Measurements from ENCODE around the gene ZNF491.

ZNF491 gene

DNA sequence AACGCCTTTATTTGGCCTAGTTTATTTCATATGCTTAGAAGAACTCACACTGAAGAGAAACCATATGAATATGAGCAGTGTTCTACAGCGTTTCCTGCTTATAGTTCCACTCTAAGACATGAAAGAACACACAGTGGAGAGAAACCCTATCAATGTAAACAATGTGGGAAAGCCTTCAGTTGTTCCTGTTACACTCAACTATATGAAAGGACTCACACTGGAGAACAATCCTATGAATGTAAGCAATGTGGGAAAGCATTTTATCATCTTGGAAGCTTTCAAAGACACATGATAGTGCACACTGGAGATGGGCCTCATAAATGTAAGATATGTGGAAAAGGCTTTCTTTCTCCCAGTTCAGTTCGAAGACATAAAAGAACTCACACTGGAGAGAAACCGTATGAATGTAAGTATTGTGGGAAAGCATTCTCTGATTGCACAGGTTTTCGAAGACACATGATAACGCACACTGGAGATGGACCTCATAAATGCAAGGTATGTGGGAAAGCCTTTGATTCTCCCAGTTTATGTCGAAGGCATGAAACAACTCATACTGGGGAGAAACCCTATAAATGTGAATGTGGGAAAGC lies 17.8 kb upstream of the ZNF491 start:
- DNase-seq (ENCODE audit: low spot score): no peak
- Mint-ChIP-seq H3K4me1 (ENCODE audit: low read depth) (no peaks in the 10 kb centered on the region), H3K27me3 (ENCODE audit: low read depth) (no peaks in the 10 kb centered on the region), H3K27ac (no peak overlapping the region), H3K36me3 (ENCODE audit: low read depth) (peaks cover 67% of the 10 kb centered on the region), H3K4me3 (no peak overlapping the region), H3K9me3 (peaks cover 75% of the 10 kb centered on the region)

DNA sequence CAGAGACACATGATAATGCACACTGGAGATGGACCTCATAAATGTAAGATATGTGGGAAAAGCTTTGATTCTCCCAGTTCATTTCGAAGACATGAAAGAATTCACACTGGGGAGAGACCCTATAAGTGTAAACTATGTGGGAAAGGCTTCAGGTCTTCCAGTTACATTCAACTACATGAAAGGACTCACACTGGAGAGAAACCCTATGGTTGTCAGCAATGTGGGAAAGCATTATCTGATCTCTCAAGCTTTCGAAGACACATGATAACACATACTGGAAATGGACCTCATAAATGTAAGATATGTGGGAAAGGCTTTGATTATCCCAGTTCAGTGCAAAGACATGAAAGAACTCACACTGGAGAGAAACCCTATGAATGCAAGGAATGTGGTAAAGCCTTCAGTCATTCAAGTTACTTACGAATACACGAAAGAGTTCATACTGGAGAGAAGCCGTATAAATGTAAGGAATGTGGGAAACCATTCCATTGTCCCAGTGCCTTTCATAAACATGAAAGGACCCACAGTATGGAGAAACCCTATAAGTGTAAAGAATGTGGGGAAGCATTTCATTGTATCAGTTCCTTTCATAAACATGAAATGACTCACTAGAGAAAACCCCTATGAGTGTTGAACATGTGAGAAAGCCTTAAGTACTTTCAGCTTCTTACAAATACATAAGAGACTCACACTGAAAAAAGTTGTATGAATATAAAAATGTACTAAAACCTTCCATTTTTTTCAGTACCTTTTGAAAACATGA lies 16.8 kb upstream of the ZNF491 start:
- Mint-ChIP-seq H3K9me3 (peaks cover 68% of the 10 kb centered on the region), H3K4me3 (no peak overlapping the region), H3K27ac (no peak overlapping the region), H3K4me1 (ENCODE audit: low read depth) (no peaks in the 10 kb centered on the region), H3K27me3 (ENCODE audit: low read depth) (no peaks in the 10 kb centered on the region), H3K36me3 (ENCODE audit: low read depth) (peaks cover 60% of the 10 kb centered on the region)
- no peak for DNase-seq (ENCODE audit: low spot score)

- Mint-ChIP-seq H3K4me3 (no peak overlapping the region), H3K36me3 (ENCODE audit: low read depth) (peaks cover 39% of the 10 kb centered on the region), H3K4me1 (ENCODE audit: low read depth) (no peaks in the 10 kb centered on the region), H3K27me3 (ENCODE audit: low read depth) (no peaks in the 10 kb centered on the region), H3K9me3 (peaks cover 75% of the 10 kb centered on the region), H3K27ac (no peak overlapping the region)
- no peak for DNase-seq (ENCODE audit: low spot score)
These were observed 14.6 kb upstream of the ZNF491 start for GRCh38 chr19:11783767-11784166.

DNA sequence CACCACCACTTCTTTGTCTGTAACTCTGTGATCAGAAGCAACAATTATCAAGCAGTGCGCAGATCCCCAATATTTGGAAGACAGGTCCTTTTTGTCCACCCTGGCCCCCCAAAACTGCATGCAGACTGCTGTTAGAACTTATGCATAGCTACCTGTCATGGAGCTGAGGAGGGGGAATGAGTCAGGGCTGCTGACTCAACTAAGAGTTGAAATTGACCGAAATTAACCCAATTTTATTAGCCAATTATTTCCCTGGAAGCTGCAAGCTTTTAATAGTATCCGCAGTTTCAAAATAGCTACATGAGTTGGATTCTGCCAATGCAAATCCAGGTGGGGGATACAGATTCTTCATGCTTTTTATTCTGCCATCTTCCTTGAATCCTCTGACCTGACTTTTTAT lies 14.0 kb upstream of the ZNF491 start:
- H3K4me3 Mint-ChIP-seq: no peak overlapping the region
- H3K27me3 Mint-ChIP-seq (ENCODE audit: low read depth): no peaks in the 10 kb centered on the region
- H3K27ac Mint-ChIP-seq: no peak overlapping the region
- H3K4me1 Mint-ChIP-seq (ENCODE audit: low read depth): no peaks in the 10 kb centered on the region
- peaks cover 77% of the 10 kb centered on the region for H3K9me3 Mint-ChIP-seq
- H3K36me3 Mint-ChIP-seq (ENCODE audit: low read depth): peaks cover 33% of the 10 kb centered on the region
- DNase-seq (ENCODE audit: low spot score): no peak

DNA sequence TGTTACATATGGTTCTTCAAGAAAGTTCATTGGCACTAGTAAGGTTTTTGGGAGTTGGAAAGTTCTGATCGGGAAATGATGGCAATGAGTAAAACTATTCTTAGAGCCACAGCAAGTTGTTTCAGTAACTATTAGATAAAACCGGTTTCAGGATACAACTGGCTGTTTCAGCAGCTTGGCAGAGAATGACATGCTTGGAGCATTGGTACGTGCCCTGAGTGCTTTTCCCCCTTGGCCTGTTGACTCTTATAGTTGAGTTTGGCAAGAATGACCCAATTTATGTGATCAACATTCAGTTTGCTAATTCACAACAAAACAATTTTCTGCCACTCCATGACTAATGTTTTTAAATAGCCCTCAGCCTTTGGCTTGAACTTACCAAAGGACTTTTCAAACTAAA lies 10.8 kb upstream of the ZNF491 start:
- peaks cover 77% of the 10 kb centered on the region for H3K9me3 Mint-ChIP-seq

GRCh38 chr19:11792942-11793341 lies 5.4 kb upstream of the ZNF491 start:
- no peak for DNase-seq (ENCODE audit: low spot score)
- H3K36me3 Mint-ChIP-seq (ENCODE audit: low read depth): no peaks in the 10 kb centered on the region
- H3K27me3 Mint-ChIP-seq (ENCODE audit: low read depth): no peaks in the 10 kb centered on the region
- H3K27ac Mint-ChIP-seq: no peak overlapping the region
- peaks cover 8% of the 10 kb centered on the region for H3K4me1 Mint-ChIP-seq (ENCODE audit: low read depth)
- no peak overlapping the region for H3K4me3 Mint-ChIP-seq
- H3K9me3 Mint-ChIP-seq: peaks cover 40% of the 10 kb centered on the region

More for the DNA sequence above, 10.8 kb upstream of the ZNF491 start:
- Mint-ChIP-seq H3K27ac (no peak overlapping the region), H3K4me3 (no peak overlapping the region), H3K36me3 (ENCODE audit: low read depth) (peaks cover 12% of the 10 kb centered on the region), H3K27me3 (ENCODE audit: low read depth) (no peaks in the 10 kb centered on the region), H3K4me1 (ENCODE audit: low read depth) (no peaks in the 10 kb centered on the region)
- DNase-seq (ENCODE audit: low spot score): no peak

- Mint-ChIP-seq H3K4me1 (ENCODE audit: low read depth) (peaks cover 10% of the 10 kb centered on the region), H3K27ac (no peak overlapping the region), H3K27me3 (ENCODE audit: low read depth) (no peaks in the 10 kb centered on the region), H3K9me3 (peaks cover 19% of the 10 kb centered on the region), H3K36me3 (ENCODE audit: low read depth) (peaks cover 5% of the 10 kb centered on the region), H3K4me3 (peak overlapping the region; percentile 89)
- peak; percentile 72 for DNase-seq (ENCODE audit: low spot score)
These were observed 832 bp upstream of the ZNF491 start for GRCh38 chr19:11797491-11797890.

GRCh38 chr19:11806354-11807098 lies 8.2 kb downstream of the ZNF491 start:
- no peak overlapping the region for H3K27ac Mint-ChIP-seq
- no peaks in the 10 kb centered on the region for H3K4me1 Mint-ChIP-seq (ENCODE audit: low read depth)

GRCh38 chr19:11807099-11807380 lies 8.7 kb downstream of the ZNF491 start:
- peaks cover 64% of the 10 kb centered on the region for H3K9me3 Mint-ChIP-seq
- peaks cover 18% of the 10 kb centered on the region for H3K36me3 Mint-ChIP-seq (ENCODE audit: low read depth)
- H3K27ac Mint-ChIP-seq: no peak overlapping the region

More at GRCh38 chr19:11806354-11807098, 8.2 kb downstream of the ZNF491 start:
- H3K4me3 Mint-ChIP-seq: no peak overlapping the region
- no peaks in the 10 kb centered on the region for H3K27me3 Mint-ChIP-seq (ENCODE audit: low read depth)
- peaks cover 64% of the 10 kb centered on the region for H3K9me3 Mint-ChIP-seq
- H3K36me3 Mint-ChIP-seq (ENCODE audit: low read depth): peaks cover 18% of the 10 kb centered on the region
- DNase-seq (ENCODE audit: low spot score): no peak

GRCh38 chr19:11813703-11814028 lies 15.3 kb downstream of the ZNF491 start:
- Mint-ChIP-seq H3K36me3 (ENCODE audit: low read depth) (peaks cover 35% of the 10 kb centered on the region), H3K27ac (peak overlapping the region; percentile 67), H3K4me1 (ENCODE audit: low read depth) (peaks cover 10% of the 10 kb centered on the region), H3K27me3 (ENCODE audit: low read depth) (no peaks in the 10 kb centered on the region), H3K4me3 (peak overlapping the region; percentile 75), H3K9me3 (peaks cover 45% of the 10 kb centered on the region)
- DNase-seq (ENCODE audit: low spot score): no peak

More at GRCh38 chr19:11807099-11807380, 8.7 kb downstream of the ZNF491 start:
- Mint-ChIP-seq H3K27me3 (ENCODE audit: low read depth) (no peaks in the 10 kb centered on the region), H3K4me1 (ENCODE audit: low read depth) (no peaks in the 10 kb centered on the region), H3K4me3 (no peak overlapping the region)
- DNase-seq (ENCODE audit: low spot score): no peak

- Mint-ChIP-seq H3K9me3 (peaks cover 43% of the 10 kb centered on the region), H3K27ac (peak within 1 kb of the TSS; percentile 74), H3K36me3 (ENCODE audit: low read depth) (peaks cover 39% of the 10 kb centered on the region), H3K27me3 (ENCODE audit: low read depth) (no peaks in the 10 kb centered on the region), H3K4me3 (peak within 1 kb of the TSS; percentile 75), H3K4me1 (ENCODE audit: low read depth) (peaks cover 10% of the 10 kb centered on the region)
- DNase-seq (ENCODE audit: low spot score): peak; percentile 90
These were observed 15.8 kb downstream of the ZNF491 start, which contains the start of gene ZNF440 for GRCh38 chr19:11814029-11814699. Gene ZNF440, plus strand, starts transcription at chr19:11814273. Its CDS starts 175 bp downstream, at chr19:11814448.

- Mint-ChIP-seq H3K27me3 (ENCODE audit: low read depth) (no peaks in the 10 kb centered on the region), H3K27ac (peak overlapping the region; percentile 74), H3K4me1 (ENCODE audit: low read depth) (peaks cover 10% of the 10 kb centered on the region), H3K36me3 (ENCODE audit: low read depth) (peaks cover 40% of the 10 kb centered on the region), H3K4me3 (peak overlapping the region; percentile 75), H3K9me3 (peaks cover 38% of the 10 kb centered on the region)
- DNase-seq (ENCODE audit: low spot score): no peak
These were observed 16.3 kb downstream of the ZNF491 start for GRCh38 chr19:11814700-11815035.

DNA sequence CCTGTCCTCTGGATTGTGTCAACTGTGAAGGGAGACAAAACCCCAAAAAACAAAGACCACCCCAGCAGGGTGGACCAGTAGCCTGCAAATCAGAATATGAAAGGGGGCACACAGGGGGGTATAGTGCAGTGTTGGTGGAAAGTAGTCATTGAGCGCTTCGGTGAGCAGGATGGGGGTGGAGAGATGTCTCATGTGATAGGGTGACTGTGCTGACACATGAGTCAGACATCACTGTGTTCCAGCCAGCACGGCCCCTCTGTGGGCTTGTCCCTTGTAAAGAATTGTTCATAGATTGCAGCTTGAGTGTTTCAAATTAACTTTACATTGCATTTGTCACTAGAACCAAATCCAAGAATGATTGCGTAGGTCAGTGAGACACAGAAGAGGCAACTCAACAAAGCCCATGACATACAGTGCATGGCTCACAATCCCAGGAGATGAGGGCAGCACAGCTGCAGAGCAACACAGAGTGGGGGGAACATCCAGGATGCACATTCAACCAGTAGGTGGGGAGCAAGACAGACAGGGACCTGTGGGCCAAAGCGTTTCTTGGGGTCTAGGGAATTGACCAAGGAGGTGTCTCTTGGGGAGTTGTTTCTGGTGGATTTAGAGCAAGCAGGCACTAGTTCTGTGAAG lies 23.3 kb downstream of the ZNF491 start:
- Mint-ChIP-seq H3K36me3 (ENCODE audit: low read depth) (peaks cover 68% of the 10 kb centered on the region), H3K27me3 (ENCODE audit: low read depth) (no peaks in the 10 kb centered on the region), H3K4me1 (ENCODE audit: low read depth) (no peaks in the 10 kb centered on the region)

More for the DNA sequence above, 23.3 kb downstream of the ZNF491 start:
- Mint-ChIP-seq H3K27ac (no peak overlapping the region), H3K4me3 (no peak overlapping the region), H3K9me3 (peaks cover 57% of the 10 kb centered on the region)
- no peak for DNase-seq (ENCODE audit: low spot score)

Measured in T-helper 2 cell treated with Interferon-gamma antibody and Interleukin-4, amounts not matched to agents 5 μg/mL and 100 μg/mL, for 36 hours (primary cell).